HCT116 (cell line): ENCODE measurements around the gene NFXL1. TPM values are rescaled to one million over a fixed set of nuclear protein-coding genes. Genes with fewer than 3 reads are reported as not detected.

Source experiments
- ATAC-seq: fragments of 200-7000 bp; cut with Tn5 transposase; 2 replicates; pipeline ENCODE4 v1.9.1; 2020; ENCODE audit warnings: mild to moderate bottlenecking, moderate library complexity
- Bru-seq: library from RNA; stranded (reverse); fragments of 400-500 nt; gene quantifications from one replicate; lab custom pipeline; 2021; lab: Mats Ljungman, UMichigan
- BruChase-seq, 2 experiments: library from RNA; stranded (reverse); fragments of 400-500 nt; gene quantifications; one replicate each; lab custom pipeline; 2021; lab: Mats Ljungman, UMichigan
- BruUV-seq: library from RNA; stranded (reverse); fragments of 400-500 nt; replicated peaks from 2 replicates; lab custom pipeline; 2021; lab: Mats Ljungman, UMichigan
- CTCF ChIA-PET: fragments of 300-600 bp; sonication (Branson Sonifier 250); formaldehyde crosslinking; loops from one replicate; lab custom pipeline; 2021; ENCODE audit warnings: antibody characterized with exemption; lab: Charles Lee
- POLR2A ChIA-PET: fragments of 300-600, 350-600 bp; sonication (Branson Sonifier 250); formaldehyde crosslinking; loops from one replicate; lab custom pipeline; 2021; ENCODE audit warnings: antibody characterized with exemption; lab: Charles Lee
- RAD21 ChIA-PET, 2 experiments: fragments of 300-600 bp; sonication (Branson Sonifier 250); formaldehyde crosslinking; loops; one replicate each; lab custom pipeline; 2023; ENCODE audit warnings: low total read pairs in 2 of 2; ENCODE audit not compliant: uncharacterized antibody in 2 of 2, unreplicated experiment in 2 of 2, low non-redundant PET in 1 of 2; lab: Charles Lee
- DNase-seq: peaks from one replicate; pipeline ENCODE4 v3.0.0-alpha.2; 2010; ENCODE audit warnings: low read depth, low spot score
- H2AFZ ChIP-seq: fragments of 200-600 bp; shearing (Covaris generic), sonication (generic); 2 replicates; pipeline ENCODE4 v1.6.1; 2017; ENCODE audit warnings: low read depth, mixed run types, mixed read lengths, antibody characterized with exemption, low read length; ENCODE audit not compliant: poor library complexity, severe bottlenecking
- H3K27ac ChIP-seq: 2 replicates; pipeline ENCODE4 v1.5.1; 2012; ENCODE audit warnings: low read depth, low read length
- H3K27me3 ChIP-seq: fragments of 200-600 bp; sonication (generic); 2 replicates; pipeline ENCODE4 v1.6.1; 2016; ENCODE audit warnings: mixed run types, low read length, mixed read lengths; ENCODE audit not compliant: insufficient read depth
- H3K36me3 ChIP-seq, 2 experiments: fragments of 200-500 bp in 1 of 2; fragments of 200-600 bp in 1 of 2; sonication (Bioruptor generic) in 1 of 2; sonication (generic) in 1 of 2; 2 replicates each; pipeline versions ENCODE4 v1.5.1 to v1.6.1; 2014 to 2016; ENCODE audit warnings: low read length in 2 of 2, inconsistent platforms in 1 of 2, mixed read lengths in 1 of 2, mixed run types in 1 of 2; ENCODE audit not compliant: insufficient read depth in 2 of 2, control insufficient read depth in 1 of 2
- H3K4me1 ChIP-seq, 2 experiments: fragments of 200-600 bp in 1 of 2; sonication (generic) in 1 of 2; 2 replicates each; pipeline versions ENCODE4 v1.5.1 to v1.6.1; 2012 to 2017; ENCODE audit warnings: low read length in 2 of 2, inconsistent platforms in 1 of 2, mild to moderate bottlenecking in 1 of 2, mixed read lengths in 1 of 2, mixed run types in 1 of 2, moderate library complexity in 1 of 2; ENCODE audit not compliant: insufficient read depth in 2 of 2, control insufficient read depth in 1 of 2
- H3K4me2 ChIP-seq: fragments of 200-600 bp; sonication (generic); 2 replicates; pipeline ENCODE4 v1.6.1; 2017; ENCODE audit warnings: mixed run types, low read length, mixed read lengths
- H3K4me3 ChIP-seq, 2 experiments: fragments of 200-600 bp in 1 of 2; sonication (generic) in 1 of 2; replicated peaks in 1 of 2; 2 replicates each; pipeline ENCODE4 v1.5.1; 2011 to 2016; ENCODE audit warnings: low read length in 2 of 2, control low read depth in 1 of 2, low read depth in 1 of 2, mild to moderate bottlenecking in 1 of 2, mixed read lengths in 1 of 2, mixed run types in 1 of 2
- H3K79me2 ChIP-seq: fragments of 200-600 bp; sonication (generic); 2 replicates; pipeline ENCODE4 v1.6.1; 2017; ENCODE audit warnings: mild to moderate bottlenecking, mixed run types, low read length, moderate library complexity, mixed read lengths; ENCODE audit not compliant: insufficient read depth
- H3K9ac ChIP-seq: fragments of 200-600 bp; sonication (generic); 2 replicates; pipeline ENCODE4 v1.6.1; 2016; ENCODE audit warnings: low read length, mixed read lengths
- H3K9me2 ChIP-seq: fragments of 200-600 bp; sonication (generic), shearing (Covaris generic); 2 replicates; pipeline ENCODE4 v1.6.1; 2017; ENCODE audit warnings: mixed run types, mild to moderate bottlenecking, moderate library complexity; ENCODE audit not compliant: insufficient read depth
- H3K9me3 ChIP-seq, 2 experiments: fragments of 200-500 bp in 1 of 2; fragments of 200-600 bp in 1 of 2; sonication (Bioruptor generic) in 1 of 2; sonication (generic) in 1 of 2; 2 replicates each; pipeline ENCODE4 v1.6.1; 2014 to 2017; ENCODE audit warnings: low read length in 2 of 2, mixed read lengths in 2 of 2, inconsistent platforms in 1 of 2, low read depth in 1 of 2, mild to moderate bottlenecking in 1 of 2, mixed run types in 1 of 2, moderate library complexity in 1 of 2; ENCODE audit not compliant: control insufficient read depth in 1 of 2, insufficient read depth in 1 of 2
- H4K20me1 ChIP-seq: fragments of 200-600 bp; sonication (generic), shearing (Covaris generic); 2 replicates; pipeline ENCODE4 v1.6.1; 2017; ENCODE audit warnings: mixed run types, mild to moderate bottlenecking, moderate library complexity; ENCODE audit not compliant: insufficient read depth
- CBX3 ChIP-seq: IDR thresholded peaks from 2 replicates; pipeline ENCODE4 v1.6.1; 2012; ENCODE audit warnings: low read depth
- CEBPB ChIP-seq: IDR thresholded peaks from 2 replicates; pipeline ENCODE4 v1.6.1; 2012; ENCODE audit warnings: low read depth
- EZH2 ChIP-seq: fragments of 200-600 bp; sonication (generic); IDR thresholded peaks from 2 replicates; pipeline ENCODE4 v1.6.1; 2017; ENCODE audit warnings: antibody characterized with exemption, mixed run types
- EZH2phosphoT487 ChIP-seq: fragments of 200-600 bp; IDR thresholded peaks from 2 replicates; pipeline ENCODE4 v1.6.1; 2018; ENCODE audit warnings: antibody characterized with exemption, borderline replicate concordance
- FOSL1 ChIP-seq: IDR thresholded peaks from 2 replicates; pipeline ENCODE4 v1.6.1; 2012; ENCODE audit warnings: low read depth
- JUND ChIP-seq: IDR thresholded peaks from 2 replicates; pipeline ENCODE4 v1.6.1; 2012
- POLR2A ChIP-seq: IDR thresholded peaks from 2 replicates; pipeline ENCODE4 v1.7.0; 2011; ENCODE audit warnings: borderline replicate concordance; ENCODE audit not compliant: insufficient read depth, insufficient read length; ENCODE audit errors: extremely low read depth
- POLR2AphosphoS5 ChIP-seq: IDR thresholded peaks from 2 replicates; pipeline ENCODE4 v1.6.1; 2011; ENCODE audit warnings: mild to moderate bottlenecking, low read depth, low read length, moderate library complexity
- RAD21 ChIP-seq: IDR thresholded peaks from 2 replicates; pipeline ENCODE4 v1.6.1; 2012; ENCODE audit warnings: low read depth, mild to moderate bottlenecking
- SIN3A ChIP-seq: IDR thresholded peaks from 2 replicates; pipeline ENCODE4 v1.6.1; 2012; ENCODE audit warnings: low read depth
- SP1 ChIP-seq: IDR thresholded peaks from 2 replicates; pipeline ENCODE4 v1.6.1; 2012; ENCODE audit warnings: low read depth
- SRF ChIP-seq: IDR thresholded peaks from 2 replicates; pipeline ENCODE4 v1.6.1; 2012; ENCODE audit warnings: low read depth
- TCF7L2 ChIP-seq: IDR thresholded peaks from 2 replicates; pipeline ENCODE4 v1.7.0; 2011; ENCODE audit warnings: borderline replicate concordance, inconsistent platforms; ENCODE audit not compliant: insufficient read depth, insufficient read length; ENCODE audit errors: extremely low read depth
- YY1 ChIP-seq: IDR thresholded peaks from 2 replicates; pipeline ENCODE4 v1.6.1; 2011; ENCODE audit warnings: low read length, low read depth, moderate library complexity, mild to moderate bottlenecking; ENCODE audit not compliant: insufficient replicate concordance; ENCODE audit errors: extremely low read depth
- ZFX ChIP-seq: fragments of 450-650 bp; IDR thresholded peaks from 2 replicates; pipeline ENCODE4 v1.6.1; 2017
- ZNF274 ChIP-seq: fragments of 200-500 bp; sonication (Bioruptor generic); IDR thresholded peaks from 2 replicates; pipeline ENCODE4 v1.6.1; 2014; ENCODE audit warnings: mild to moderate bottlenecking, low read depth, low read length, inconsistent platforms
- intact Hi-C: fragments of 100-400 bp; cut with micrococcal nuclease; formaldehyde crosslinking; loops from 2 replicates; pipeline ENCODE4 v1.10.0; 2022
- long read RNA-seq: library from polyadenylated mRNA; unstranded; transcript quantifications from one replicate; pipeline ENCODE4 v2.0.0, GENCODE V29; 2021; ENCODE audit not compliant: unreplicated experiment
- polyA plus RNA-seq: library from polyadenylated mRNA; unstranded; fragments of >200 nt; gene quantifications from 2 replicates; pipeline ENCODE4 v1.2.1, GENCODE V29; 2012; ENCODE audit warnings: missing spikeins
- total RNA-seq: library from RNA; stranded (reverse); gene quantifications from one replicate; pipeline ENCODE4 v1.2.1, GENCODE V29; 2021; ENCODE audit not compliant: unreplicated experiment
- TF ChIP-seq, protein P1 (sequence below): IDR thresholded peaks from 2 replicates; pipeline ENCODE4 v1.6.1; 2012; ENCODE audit warnings: low read depth
- TF ChIP-seq, protein P2 (sequence below): IDR thresholded peaks from 2 replicates; pipeline ENCODE4 v1.6.1; 2012
- TF ChIP-seq, protein P3 (sequence below), 3 experiments: fragments of 200-600 bp in 1 of 3; sonication (generic) in 1 of 3; IDR thresholded peaks in 2 of 3; conservative IDR thresholded peaks in 1 of 3; 2 replicates each; pipeline ENCODE4 v1.5.1; 2012 to 2017; ENCODE audit warnings: low read depth in 2 of 3, low read length in 2 of 3, antibody characterized with exemption in 1 of 3, borderline replicate concordance in 1 of 3, control low read depth in 1 of 3, mild to moderate bottlenecking in 1 of 3, mixed read lengths in 1 of 3, mixed run types in 1 of 3, moderate library complexity in 1 of 3; ENCODE audit not compliant: insufficient read depth in 1 of 3
- TF ChIP-seq, protein P4 (sequence below): IDR thresholded peaks from 2 replicates; pipeline ENCODE4 v1.6.1; 2012

The NFXL1 gene
- total RNA-seq (26.8 TPM), Bru-seq, nascent RNA (percentile 91 among the genes with signal in this experiment), BruChase-seq, experiment 1, labeled RNA remaining after a 6-hour chase (percentile 88 among the genes with signal in this experiment), BruChase-seq, experiment 2, labeled RNA remaining after a 2-hour chase (percentile 90 among the genes with signal in this experiment)
- polyA plus RNA-seq, result 17.7 and 19.8 TPM in 2 replicates
- long read RNA-seq, transcript NFXL1-206 (23 exons, 3,833 nt), result minor isoform, 5 of 34 reads
- long read RNA-seq, transcript NFXL1-202 (23 exons, 3,728 nt), result major isoform, 17 of 34 reads
- long read RNA-seq, partial matches to known transcripts, result 8 of 34 reads
- long read RNA-seq, other reads (novel, unspliced or antisense), result 2 of 34 reads

DNA sequence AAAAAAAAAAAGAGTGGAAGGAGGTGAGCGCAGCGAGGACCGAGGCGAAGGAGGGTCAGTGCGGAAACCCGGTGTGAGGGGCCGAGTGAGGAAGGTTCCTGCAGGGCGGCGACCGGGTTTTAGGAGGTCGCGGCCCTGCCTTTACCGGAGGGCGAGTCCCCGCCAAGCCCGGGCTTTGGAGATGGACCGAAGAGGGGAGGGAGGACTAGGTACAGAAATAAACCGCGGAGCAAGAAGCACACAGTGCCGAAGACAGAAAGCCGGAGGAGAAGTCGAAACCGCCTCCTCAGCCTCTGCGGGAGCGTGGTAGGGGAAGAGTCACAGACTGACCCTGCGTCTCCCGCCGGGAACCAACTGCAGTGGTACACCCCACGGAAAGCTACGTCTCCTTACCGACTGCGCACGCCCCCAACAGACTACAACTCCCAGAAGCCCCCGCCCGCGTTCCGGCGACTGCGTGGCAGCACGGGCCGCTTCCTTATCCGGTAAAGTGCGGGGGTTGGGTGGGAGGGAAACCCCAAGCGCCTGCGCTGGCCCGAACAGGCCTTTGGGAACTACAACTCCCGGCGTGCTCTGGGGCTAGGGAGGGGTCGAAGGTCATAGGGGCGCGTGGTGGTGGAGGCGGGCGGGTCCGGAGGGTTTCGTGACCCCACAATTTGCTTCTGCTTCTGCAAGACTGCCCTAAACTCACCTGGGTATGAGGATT, at the start of gene NFXL1:
Gene NFXL1, minus strand, starts transcription at position 364 of the 706 bp plus-strand sequence. CDS start 380 bp downstream, outside the sequence.
- H3K27ac ChIP-seq, result peak within 1 kb of the TSS; percentile 76
- no peaks in the 10 kb centered on the region for H3K27me3 ChIP-seq
- no peaks in the 10 kb centered on the region for H3K9me3 ChIP-seq
- peak within 1 kb of the TSS; percentile 95 for H2AFZ ChIP-seq
- peak within 1 kb of the TSS; percentile 88 to 89 for H3K4me3 ChIP-seq
- peak within 1 kb of the TSS; percentile 85 for H3K4me2 ChIP-seq
- RAD21 ChIA-PET, result no interaction called here
- H3K9me2 ChIP-seq, result no peaks in the 10 kb centered on the region
- CTCF ChIA-PET, result no interaction called here
- POLR2A ChIA-PET, result interaction anchor here (0.6 to 1.4 kb wide), 6 partner anchors 9 to 232 kb away, joined by 3 to 5 read pairs (median 3); no protein-coding TSS in a partner anchor
- peaks cover 47% of the 10 kb centered on the region for H3K79me2 ChIP-seq
- ATAC-seq (peak; percentile 97), DNase-seq (peak; percentile 92)
- H4K20me1 ChIP-seq, result peaks cover 6% of the 10 kb centered on the region; the same call in 1 of the 2 replicates
- H3K4me1 ChIP-seq, result peaks cover 0 to 10% of the 10 kb centered on the region in 2 experiments; a peak in 3 of 4 replicates
- peak within 1 kb of the TSS; percentile 96 for H3K9ac ChIP-seq
- H3K36me3 ChIP-seq, result peaks cover 2 to 11% of the 10 kb centered on the region in 2 experiments; a peak in 2 of 4 replicates
- intact Hi-C loops, result no loop called here
- no TSS peak for BruUV-seq
- TF ChIP-seq YY1 (peak; percentile 69), TCF7L2 (no peak), JUND (no peak), CEBPB (no peak), POLR2AphosphoS5 (peak; percentile 97), ZNF274 (no peak), RAD21 (no peak), EZH2phosphoT487 (no peak), POLR2A (peak; percentile 90), SP1 (no peak; the same call in 1 of the 2 replicates), FOSL1 (no peak), SRF (peak; percentile 94), ZFX (peak; percentile 96), CBX3 (peak; percentile 33; the same call in 1 of the 2 replicates), SIN3A (peak; percentile 70), EZH2 (no peak)
- TF ChIP-seq, protein P1, sequence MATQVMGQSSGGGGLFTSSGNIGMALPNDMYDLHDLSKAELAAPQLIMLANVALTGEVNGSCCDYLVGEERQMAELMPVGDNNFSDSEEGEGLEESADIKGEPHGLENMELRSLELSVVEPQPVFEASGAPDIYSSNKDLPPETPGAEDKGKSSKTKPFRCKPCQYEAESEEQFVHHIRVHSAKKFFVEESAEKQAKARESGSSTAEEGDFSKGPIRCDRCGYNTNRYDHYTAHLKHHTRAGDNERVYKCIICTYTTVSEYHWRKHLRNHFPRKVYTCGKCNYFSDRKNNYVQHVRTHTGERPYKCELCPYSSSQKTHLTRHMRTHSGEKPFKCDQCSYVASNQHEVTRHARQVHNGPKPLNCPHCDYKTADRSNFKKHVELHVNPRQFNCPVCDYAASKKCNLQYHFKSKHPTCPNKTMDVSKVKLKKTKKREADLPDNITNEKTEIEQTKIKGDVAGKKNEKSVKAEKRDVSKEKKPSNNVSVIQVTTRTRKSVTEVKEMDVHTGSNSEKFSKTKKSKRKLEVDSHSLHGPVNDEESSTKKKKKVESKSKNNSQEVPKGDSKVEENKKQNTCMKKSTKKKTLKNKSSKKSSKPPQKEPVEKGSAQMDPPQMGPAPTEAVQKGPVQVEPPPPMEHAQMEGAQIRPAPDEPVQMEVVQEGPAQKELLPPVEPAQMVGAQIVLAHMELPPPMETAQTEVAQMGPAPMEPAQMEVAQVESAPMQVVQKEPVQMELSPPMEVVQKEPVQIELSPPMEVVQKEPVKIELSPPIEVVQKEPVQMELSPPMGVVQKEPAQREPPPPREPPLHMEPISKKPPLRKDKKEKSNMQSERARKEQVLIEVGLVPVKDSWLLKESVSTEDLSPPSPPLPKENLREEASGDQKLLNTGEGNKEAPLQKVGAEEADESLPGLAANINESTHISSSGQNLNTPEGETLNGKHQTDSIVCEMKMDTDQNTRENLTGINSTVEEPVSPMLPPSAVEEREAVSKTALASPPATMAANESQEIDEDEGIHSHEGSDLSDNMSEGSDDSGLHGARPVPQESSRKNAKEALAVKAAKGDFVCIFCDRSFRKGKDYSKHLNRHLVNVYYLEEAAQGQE, result no peak
- TF ChIP-seq, protein P2, sequence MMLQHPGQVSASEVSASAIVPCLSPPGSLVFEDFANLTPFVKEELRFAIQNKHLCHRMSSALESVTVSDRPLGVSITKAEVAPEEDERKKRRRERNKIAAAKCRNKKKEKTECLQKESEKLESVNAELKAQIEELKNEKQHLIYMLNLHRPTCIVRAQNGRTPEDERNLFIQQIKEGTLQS, result no peak
- TF ChIP-seq, protein P3, sequence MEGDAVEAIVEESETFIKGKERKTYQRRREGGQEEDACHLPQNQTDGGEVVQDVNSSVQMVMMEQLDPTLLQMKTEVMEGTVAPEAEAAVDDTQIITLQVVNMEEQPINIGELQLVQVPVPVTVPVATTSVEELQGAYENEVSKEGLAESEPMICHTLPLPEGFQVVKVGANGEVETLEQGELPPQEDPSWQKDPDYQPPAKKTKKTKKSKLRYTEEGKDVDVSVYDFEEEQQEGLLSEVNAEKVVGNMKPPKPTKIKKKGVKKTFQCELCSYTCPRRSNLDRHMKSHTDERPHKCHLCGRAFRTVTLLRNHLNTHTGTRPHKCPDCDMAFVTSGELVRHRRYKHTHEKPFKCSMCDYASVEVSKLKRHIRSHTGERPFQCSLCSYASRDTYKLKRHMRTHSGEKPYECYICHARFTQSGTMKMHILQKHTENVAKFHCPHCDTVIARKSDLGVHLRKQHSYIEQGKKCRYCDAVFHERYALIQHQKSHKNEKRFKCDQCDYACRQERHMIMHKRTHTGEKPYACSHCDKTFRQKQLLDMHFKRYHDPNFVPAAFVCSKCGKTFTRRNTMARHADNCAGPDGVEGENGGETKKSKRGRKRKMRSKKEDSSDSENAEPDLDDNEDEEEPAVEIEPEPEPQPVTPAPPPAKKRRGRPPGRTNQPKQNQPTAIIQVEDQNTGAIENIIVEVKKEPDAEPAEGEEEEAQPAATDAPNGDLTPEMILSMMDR (IDR thresholded peaks at IDR 0.05 in 2 of 3, conservative IDR thresholded peaks at IDR 0.05 in 1 of 3; ENCODE audit: borderline replicate concordance in 1 of 3, insufficient read depth in 1 of 3, low read depth in 2 of 3, low read length in 2 of 3), result no peak
- TF ChIP-seq, protein P4, sequence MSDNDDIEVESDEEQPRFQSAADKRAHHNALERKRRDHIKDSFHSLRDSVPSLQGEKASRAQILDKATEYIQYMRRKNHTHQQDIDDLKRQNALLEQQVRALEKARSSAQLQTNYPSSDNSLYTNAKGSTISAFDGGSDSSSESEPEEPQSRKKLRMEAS, result peak; percentile 83
